ENCODE results near the gene MSRB3. TPM values are rescaled to one million over a fixed set of nuclear protein-coding genes. Genes with fewer than 3 reads are reported as not detected.

The MSRB3 gene
- total RNA-seq, 3 donors from 2014 or later = 8.1 to 154 (median 18.3) TPM

GRCh38 chr12:65500091-65500900, 221.8 kb downstream of the MSRB3 start:
- Histone ChIP-seq H3K36me3 (ENCODE audit: low read depth) (no peaks in the 10 kb centered on the region), H3K4me3 (no peak overlapping the region), H3K9me3 (no peaks in the 10 kb centered on the region), H3K4me1 (ENCODE audit: low read depth) (no peaks in the 10 kb centered on the region)
- DNase-seq = no peak
- intact Hi-C loops (cut with DNase I, micrococcal nuclease) = no loop called here
- TF ChIP-seq, protein P1, sequence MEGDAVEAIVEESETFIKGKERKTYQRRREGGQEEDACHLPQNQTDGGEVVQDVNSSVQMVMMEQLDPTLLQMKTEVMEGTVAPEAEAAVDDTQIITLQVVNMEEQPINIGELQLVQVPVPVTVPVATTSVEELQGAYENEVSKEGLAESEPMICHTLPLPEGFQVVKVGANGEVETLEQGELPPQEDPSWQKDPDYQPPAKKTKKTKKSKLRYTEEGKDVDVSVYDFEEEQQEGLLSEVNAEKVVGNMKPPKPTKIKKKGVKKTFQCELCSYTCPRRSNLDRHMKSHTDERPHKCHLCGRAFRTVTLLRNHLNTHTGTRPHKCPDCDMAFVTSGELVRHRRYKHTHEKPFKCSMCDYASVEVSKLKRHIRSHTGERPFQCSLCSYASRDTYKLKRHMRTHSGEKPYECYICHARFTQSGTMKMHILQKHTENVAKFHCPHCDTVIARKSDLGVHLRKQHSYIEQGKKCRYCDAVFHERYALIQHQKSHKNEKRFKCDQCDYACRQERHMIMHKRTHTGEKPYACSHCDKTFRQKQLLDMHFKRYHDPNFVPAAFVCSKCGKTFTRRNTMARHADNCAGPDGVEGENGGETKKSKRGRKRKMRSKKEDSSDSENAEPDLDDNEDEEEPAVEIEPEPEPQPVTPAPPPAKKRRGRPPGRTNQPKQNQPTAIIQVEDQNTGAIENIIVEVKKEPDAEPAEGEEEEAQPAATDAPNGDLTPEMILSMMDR (IDR thresholded peaks at IDR 0.05) = no peak
- ATAC-seq = no peak

DNA sequence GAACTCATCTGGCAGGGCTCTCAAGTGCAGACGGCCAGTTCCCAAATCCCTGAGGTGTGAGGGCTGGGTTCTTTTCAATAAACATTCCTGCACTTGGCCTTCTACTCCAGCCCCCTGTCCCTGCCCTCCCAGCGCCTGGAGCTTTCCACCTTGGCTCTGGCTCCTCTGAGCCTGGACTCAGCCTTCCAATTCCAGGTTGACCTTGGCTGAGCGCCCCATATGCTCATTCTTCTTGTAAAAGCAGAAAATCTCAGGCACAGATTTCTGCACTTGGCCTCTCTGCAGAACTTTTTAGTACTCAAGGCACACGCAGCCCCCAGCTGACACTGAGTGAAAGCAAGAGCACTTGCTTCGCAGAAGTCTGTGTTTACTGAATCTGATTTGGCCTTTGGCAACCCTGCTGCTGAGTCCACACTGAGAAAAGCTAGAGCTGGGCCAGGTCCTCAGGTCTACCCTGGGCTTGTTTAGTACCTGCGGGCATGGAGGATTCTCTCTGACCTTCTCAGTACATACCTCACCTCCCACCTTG, 222.7 kb downstream of the MSRB3 start:
- DNase-seq (no peak), ATAC-seq (no peak)
- TF ChIP-seq, protein P1 (IDR thresholded peaks at IDR 0.05) = no peak
- H3K9me3 ChIP-seq = no peaks in the 10 kb centered on the region
- intact Hi-C loops (cut with DNase I, micrococcal nuclease) = no loop called here
- H3K36me3 ChIP-seq (ENCODE audit: low read depth) = no peaks in the 10 kb centered on the region
- H3K4me1 ChIP-seq (ENCODE audit: low read depth) = no peaks in the 10 kb centered on the region
- H3K4me3 ChIP-seq = no peak overlapping the region

GRCh38 chr12:65501935-65502334, 223.5 kb downstream of the MSRB3 start:
- TF ChIP-seq, protein P1 (IDR thresholded peaks at IDR 0.05) = no peak
- no peak for ATAC-seq

GRCh38 chr12:65504417-65504816, 225.9 kb downstream of the MSRB3 start:
- TF ChIP-seq, protein P1 (IDR thresholded peaks at IDR 0.05) = no peak
- Histone ChIP-seq H3K9me3 (no peaks in the 10 kb centered on the region), H3K4me1 (ENCODE audit: low read depth) (no peaks in the 10 kb centered on the region), H3K36me3 (ENCODE audit: low read depth) (no peaks in the 10 kb centered on the region), H3K4me3 (no peak overlapping the region)
- DNase-seq = no peak
- intact Hi-C loops (cut with DNase I, micrococcal nuclease) = no loop called here
- ATAC-seq = no peak

More at GRCh38 chr12:65501935-65502334, 223.5 kb downstream of the MSRB3 start:
- Histone ChIP-seq H3K4me3 (no peak overlapping the region), H3K36me3 (ENCODE audit: low read depth) (no peaks in the 10 kb centered on the region), H3K4me1 (ENCODE audit: low read depth) (no peaks in the 10 kb centered on the region), H3K9me3 (no peaks in the 10 kb centered on the region)
- DNase-seq = no peak
- intact Hi-C loops (cut with DNase I, micrococcal nuclease) = no loop called here

GRCh38 chr12:65505386-65506121, 227.1 kb downstream of the MSRB3 start:
- no peak for DNase-seq
- no peaks in the 10 kb centered on the region for H3K9me3 ChIP-seq
- intact Hi-C loops (cut with DNase I, micrococcal nuclease) = no loop called here
- H3K4me1 ChIP-seq (ENCODE audit: low read depth) = peaks cover 1% of the 10 kb centered on the region
- H3K36me3 ChIP-seq (ENCODE audit: low read depth) = no peaks in the 10 kb centered on the region
- H3K4me3 ChIP-seq = no peak overlapping the region
- TF ChIP-seq, protein P1 (IDR thresholded peaks at IDR 0.05) = no peak
- no peak for ATAC-seq
